ENCODE results near the gene LPP. TPM values are rescaled to one million over a fixed set of nuclear protein-coding genes. Genes with fewer than 3 reads are reported as not detected.

LPP gene
- polyA plus RNA-seq, 3 donors, result 14.1 to 23.2 (median 15.3) TPM

GRCh38 chr3:188673646-188674186, 519.8 kb downstream of the LPP start:
- WGBS (ENCODE audit: insufficient coverage), result 100% methylated on average over 1 of the region's 1 CpG

GRCh38 chr3:188674595-188674994, 520.6 kb downstream of the LPP start:
- Mint-ChIP-seq H3K4me3 (no peak overlapping the region), H3K27me3 (ENCODE audit: low read depth in 3 of 3) (peaks cover 0 to 2% (median 0%) of the 10 kb centered on the region in 3 donors)

More at GRCh38 chr3:188673646-188674186, 519.8 kb downstream of the LPP start:
- no peak for TF ChIP-seq CTCF (IDR thresholded peaks at IDR 0.05)
- Histone ChIP-seq H3K4me1 (ENCODE audit: control insufficient read depth in 1 of 2, insufficient read depth in 2 of 2, low read length in 2 of 2) (peaks cover 33 to 36% of the 10 kb centered on the region in 2 donors), H3K9me3 (replicated peaks in 1 of 2; ENCODE audit: control insufficient read depth in 1 of 2, insufficient read depth in 1 of 2, low read length in 2 of 2) (peaks cover 0 to 3% of the 10 kb centered on the region in 2 donors), H3K4me3 (replicated peaks in 1 of 3; ENCODE audit: low read depth in 2 of 3, low read length in 3 of 3) (peak overlapping the region in 1 of 3 experiments; percentile 11), H2AFZ (ENCODE audit: insufficient read depth, low read depth, low read length, poor library complexity, severe bottlenecking) (no peak overlapping the region), H3K79me2 (ENCODE audit: insufficient read depth, low read length) (peaks cover 2% of the 10 kb centered on the region), H4K20me1 (ENCODE audit: insufficient read depth, low read length) (no peaks in the 10 kb centered on the region), H3K27ac (ENCODE audit: low read depth in 1 of 2, low read length in 2 of 2) (peak overlapping the region in 1 of 2 donors; percentile 43), H3K27me3 (ENCODE audit: control insufficient read depth in 2 of 2, insufficient read depth in 2 of 2, low read length in 2 of 2) (no peaks in the 10 kb centered on the region), H3K36me3 (replicated peaks in 1 of 2; ENCODE audit: control insufficient read depth in 1 of 2, insufficient read depth in 2 of 2, low read length in 2 of 2) (no peaks in the 10 kb centered on the region), H3K9ac (ENCODE audit: insufficient read depth, low read length, poor library complexity, severe bottlenecking) (no peak overlapping the region), H3K4me2 (replicated peaks; ENCODE audit: extremely low read depth, low read length, poor library complexity, severe bottlenecking) (peak overlapping the region; percentile 43)
- peaks cover 0 to 6% (median 2%) of the 10 kb centered on the region in 7 donors for H3K9me3 Mint-ChIP-seq
- peaks cover 0 to 2% (median 0%) of the 10 kb centered on the region in 3 donors for H3K27me3 Mint-ChIP-seq (ENCODE audit: low read depth in 3 of 3)
- peaks cover 0 to 2% of the 10 kb centered on the region in 2 donors for H3K36me3 Mint-ChIP-seq
- H3K27ac Mint-ChIP-seq, result peak overlapping the region in 6 of 7 donors; percentile 14 to 81 (median 76)
- peak in 2 of 3 donors; percentile 50 to 54 for DNase-seq
- H3K4me1 Mint-ChIP-seq, result peaks cover 34% of the 10 kb centered on the region
- intact Hi-C loops (cut with micrococcal nuclease), result no loop called here
- no peak overlapping the region for H3K4me3 Mint-ChIP-seq

More at GRCh38 chr3:188674595-188674994, 520.6 kb downstream of the LPP start:
- Histone ChIP-seq H2AFZ (ENCODE audit: insufficient read depth, low read depth, low read length, poor library complexity, severe bottlenecking) (no peak overlapping the region), H3K27me3 (ENCODE audit: control insufficient read depth in 2 of 2, insufficient read depth in 2 of 2, low read length in 2 of 2) (no peaks in the 10 kb centered on the region), H3K9me3 (replicated peaks in 1 of 2; ENCODE audit: control insufficient read depth in 1 of 2, insufficient read depth in 1 of 2, low read length in 2 of 2) (peaks cover 0 to 3% of the 10 kb centered on the region in 2 donors), H3K9ac (ENCODE audit: insufficient read depth, low read length, poor library complexity, severe bottlenecking) (no peak overlapping the region), H3K27ac (ENCODE audit: low read depth in 1 of 2, low read length in 2 of 2) (no peak overlapping the region), H3K79me2 (ENCODE audit: insufficient read depth, low read length) (peaks cover 2% of the 10 kb centered on the region), H4K20me1 (ENCODE audit: insufficient read depth, low read length) (no peaks in the 10 kb centered on the region), H3K4me1 (ENCODE audit: control insufficient read depth in 1 of 2, insufficient read depth in 2 of 2, low read length in 2 of 2) (peaks cover 33 to 36% of the 10 kb centered on the region in 2 donors), H3K36me3 (replicated peaks in 1 of 2; ENCODE audit: control insufficient read depth in 1 of 2, insufficient read depth in 2 of 2, low read length in 2 of 2) (no peaks in the 10 kb centered on the region), H3K4me3 (replicated peaks in 1 of 3; ENCODE audit: low read depth in 2 of 3, low read length in 3 of 3) (no peak overlapping the region), H3K4me2 (replicated peaks; ENCODE audit: extremely low read depth, low read length, poor library complexity, severe bottlenecking) (no peak overlapping the region)
- H3K9me3 Mint-ChIP-seq, result peaks cover 0 to 5% (median 2%) of the 10 kb centered on the region in 7 donors
- no peak for DNase-seq
- H3K36me3 Mint-ChIP-seq, result peaks cover 0 to 6% of the 10 kb centered on the region in 2 donors
- TF ChIP-seq CTCF (IDR thresholded peaks at IDR 0.05), result no peak
- no peak overlapping the region for H3K27ac Mint-ChIP-seq
- H3K4me1 Mint-ChIP-seq, result peaks cover 34% of the 10 kb centered on the region
- intact Hi-C loops (cut with micrococcal nuclease), result no loop called here
- WGBS (ENCODE audit: insufficient coverage), result 100% methylated on average over 1 of the region's 3 CpGs

Measured in CD14-positive monocyte (primary cell).